IMR-90 (cell line): Measurements from ENCODE around the gene KCNH6. TPM values are rescaled to one million over a fixed set of nuclear protein-coding genes. Genes with fewer than 3 reads are reported as not detected.

Experiments used
- ATAC-seq: fragments of 200-7000 bp; cut with Tn5 transposase; 2 replicates; pipeline ENCODE4 v1.9.1; 2020; ENCODE audit warnings: low read depth, mild to moderate bottlenecking, moderate library complexity
- BruUV-seq: library from RNA; stranded (reverse); fragments of 400-500 nt; replicated peaks from 2 replicates; lab custom pipeline; 2021; lab: Mats Ljungman, UMichigan
- CTCF ChIA-PET: fragments of 300-600 bp; formaldehyde crosslinking; extraction: SDS; loops from one replicate; lab custom pipeline; 2021; ENCODE audit warnings: antibody characterized with exemption; lab: Yijun Ruan, JAX
- POLR2A ChIA-PET: fragments of 300-600 bp; sonication (Branson Sonifier 250); formaldehyde crosslinking; loops from one replicate; lab custom pipeline; 2022; ENCODE audit warnings: antibody characterized with exemption; ENCODE audit not compliant: unreplicated experiment; lab: Charles Lee
- DNase-seq: peaks from one replicate; pipeline ENCODE4 v3.0.0; 2013
- H2AFZ ChIP-seq: replicated peaks from 2 replicates; pipeline ENCODE3; 2013; ENCODE audit warnings: low read length, mild to moderate bottlenecking; ENCODE audit not compliant: poor library complexity
- H2AK5ac ChIP-seq: 2 replicates; pipeline ENCODE4 v1.6.1; 2013; ENCODE audit warnings: low read depth, low read length, inconsistent platforms
- H2AK9ac ChIP-seq: replicated peaks from 2 replicates; pipeline ENCODE3; 2013; ENCODE audit warnings: mild to moderate bottlenecking, low read depth, low read length, moderate library complexity; ENCODE audit not compliant: poor library complexity
- H2BK120ac ChIP-seq: 2 replicates; pipeline ENCODE4 v1.6.1; 2013; ENCODE audit warnings: low read depth, low read length, inconsistent platforms
- H2BK15ac ChIP-seq: 3 replicates; pipeline ENCODE4 v1.6.1; 2013; ENCODE audit warnings: low read depth, low read length, inconsistent platforms
- H2BK20ac ChIP-seq: 2 replicates; pipeline ENCODE4 v1.6.1; 2013; ENCODE audit warnings: low read depth, mild to moderate bottlenecking, inconsistent platforms, low read length, moderate library complexity
- H2BK5ac ChIP-seq: 2 replicates; pipeline ENCODE4 v1.6.1; 2013; ENCODE audit warnings: mild to moderate bottlenecking, low read depth, low read length, inconsistent platforms; ENCODE audit not compliant: poor library complexity, severe bottlenecking
- H3K14ac ChIP-seq: replicated peaks from 2 replicates; pipeline ENCODE4 v1.6.1; 2013; ENCODE audit warnings: low read depth, low read length, inconsistent platforms
- H3K18ac ChIP-seq: 2 replicates; pipeline ENCODE4 v1.6.1; 2013; ENCODE audit warnings: low read depth, low read length, control low read depth
- H3K23ac ChIP-seq: 2 replicates; pipeline ENCODE4 v1.6.1; 2013; ENCODE audit warnings: low read depth, low read length, inconsistent platforms
- H3K27ac ChIP-seq: 2 replicates; pipeline ENCODE4 v1.5.1; 2013; ENCODE audit warnings: mild to moderate bottlenecking, control low read depth, low read length; ENCODE audit not compliant: insufficient read depth
- H3K27me3 ChIP-seq: 2 replicates; pipeline ENCODE4 v1.6.1; 2013; ENCODE audit warnings: low read length; ENCODE audit not compliant: control insufficient read depth, insufficient read depth
- H3K36me3 ChIP-seq: 2 replicates; pipeline ENCODE4 v1.6.1; 2013; ENCODE audit warnings: low read length, mixed read lengths; ENCODE audit not compliant: control insufficient read depth, insufficient read depth
- H3K4ac ChIP-seq: 2 replicates; pipeline ENCODE4 v1.6.1; 2013; ENCODE audit warnings: low read depth, low read length, inconsistent platforms
- H3K4me1 ChIP-seq: 2 replicates; pipeline ENCODE4 v1.6.1; 2013; ENCODE audit warnings: low read length, mixed read lengths; ENCODE audit not compliant: control insufficient read depth, insufficient read depth
- H3K4me2 ChIP-seq: 2 replicates; pipeline ENCODE4 v1.6.1; 2013; ENCODE audit warnings: low read depth, mild to moderate bottlenecking, control low read depth, low read length, moderate library complexity
- H3K4me3 ChIP-seq: 2 replicates; pipeline ENCODE4 v1.5.1; 2013; ENCODE audit warnings: low read depth, mild to moderate bottlenecking, control low read depth, low read length, moderate library complexity; ENCODE audit not compliant: insufficient read depth
- H3K56ac ChIP-seq: 2 replicates; pipeline ENCODE4 v1.6.1; 2013; ENCODE audit warnings: low read length, inconsistent platforms; ENCODE audit not compliant: insufficient read depth; ENCODE audit errors: extremely low read depth
- H3K79me1 ChIP-seq, 2 experiments: 2 replicates each; pipeline ENCODE4 v1.6.1; 2013; ENCODE audit warnings: low read length in 2 of 2, inconsistent platforms in 1 of 2, low read depth in 1 of 2
- H3K9ac ChIP-seq: 2 replicates; pipeline ENCODE4 v1.6.1; 2013; ENCODE audit warnings: low read depth, low read length, control low read depth
- H3K9me1 ChIP-seq: 2 replicates; pipeline ENCODE4 v1.6.1; 2013; ENCODE audit warnings: low read length, inconsistent platforms; ENCODE audit not compliant: insufficient read depth
- H3K9me3 ChIP-seq: 2 replicates; pipeline ENCODE4 v1.6.1; 2013; ENCODE audit warnings: low read length; ENCODE audit not compliant: control insufficient read depth, insufficient read depth
- H4K20me1 ChIP-seq: 2 replicates; pipeline ENCODE4 v1.6.1; 2013; ENCODE audit warnings: low read length, inconsistent platforms; ENCODE audit not compliant: insufficient read depth
- H4K5ac ChIP-seq: 2 replicates; pipeline ENCODE4 v1.6.1; 2013; ENCODE audit warnings: mild to moderate bottlenecking, low read depth, low read length, control low read depth
- H4K8ac ChIP-seq, 2 experiments: 2 replicates each; pipeline ENCODE4 v1.6.1; 2013; ENCODE audit warnings: low read depth in 2 of 2, low read length in 2 of 2, control low read depth in 1 of 2, inconsistent platforms in 1 of 2
- H4K91ac ChIP-seq: 2 replicates; pipeline ENCODE4 v1.6.1; 2013; ENCODE audit warnings: low read depth, low read length, inconsistent platforms; ENCODE audit not compliant: insufficient read depth
- CHD1 ChIP-seq: IDR thresholded peaks from 2 replicates; pipeline ENCODE4 v1.6.1; 2012; ENCODE audit warnings: low read depth, low read length, improper control_type of control experiment
- FOS ChIP-seq: fragments of 150-350 bp; IDR thresholded peaks from 2 replicates; pipeline ENCODE4 v1.6.1; 2016; ENCODE audit warnings: low read depth, low read length
- MAFK ChIP-seq: IDR thresholded peaks from 2 replicates; pipeline ENCODE4 v1.6.1; 2012; ENCODE audit warnings: low read depth, low read length, improper control_type of control experiment
- MAZ ChIP-seq: IDR thresholded peaks from 2 replicates; pipeline ENCODE4 v1.6.1; 2012; ENCODE audit warnings: low read depth, mild to moderate bottlenecking, low read length, improper control_type of control experiment, moderate library complexity, borderline replicate concordance
- MXI1 ChIP-seq: IDR thresholded peaks from 2 replicates; pipeline ENCODE4 v1.6.1; 2012; ENCODE audit warnings: low read depth, mild to moderate bottlenecking, low read length, moderate library complexity, borderline replicate concordance
- NFE2L2 ChIP-seq: fragments of 150-350 bp; IDR thresholded peaks from 2 replicates; pipeline ENCODE4 v1.6.1; 2016; ENCODE audit warnings: low read depth, mild to moderate bottlenecking, low read length
- POLR2A ChIP-seq: IDR thresholded peaks from 2 replicates; pipeline ENCODE4 v1.6.1; 2012; ENCODE audit warnings: mild to moderate bottlenecking, low read depth, low read length
- RAD21 ChIP-seq: IDR thresholded peaks from 2 replicates; pipeline ENCODE4 v1.6.1; 2012; ENCODE audit warnings: low read length, improper control_type of control experiment
- RFX5 ChIP-seq: IDR thresholded peaks from 2 replicates; pipeline ENCODE4 v1.8.0; 2012; ENCODE audit warnings: low read depth, mild to moderate bottlenecking, low read length, moderate library complexity
- SMC3 ChIP-seq: fragments of 150-350 bp; IDR thresholded peaks from 2 replicates; pipeline ENCODE4 v1.6.1; 2016; ENCODE audit warnings: low read depth, mild to moderate bottlenecking, antibody characterized with exemption, low read length, moderate library complexity
- WGBS, 2 experiments: methylation state at CpG; one replicate each; pipeline versions ENCODE4 v1.1.5 to v1.1.7; 2013; ENCODE audit warnings: missing lambda C conversion rate in 2 of 2; ENCODE audit not compliant: insufficient read length in 1 of 2; ENCODE audit errors: extremely low coverage in 2 of 2; 5-methylcytosine and 5-hydroxymethylcytosine counted together
- dilution Hi-C: fragments of 300-500 bp; cut with HindIII; formaldehyde crosslinking; loops from one replicate; pipeline ENCODE4 v1.14.3; 2018; ENCODE audit warnings: low sequenced_read_pairs; ENCODE audit not compliant: unreplicated experiment
- in situ Hi-C: fragments of 300-500 bp; cut with MboI; formaldehyde crosslinking; loops from 3 replicates; pipeline ENCODE4 v1.14.3; 2019; ENCODE audit warnings: low sequenced_read_pairs, inconsistent platforms, mixed read lengths
- intact Hi-C: fragments of 100-400 bp; cut with micrococcal nuclease; formaldehyde crosslinking; loops from 2 replicates; pipeline ENCODE4 v1.10.0; 2022
- polyA plus RNA-seq, 3 experiments: library from polyadenylated mRNA; depleted of rRNA; stranded (reverse); fragments of >200 nt; gene quantifications; 2 replicates each; pipeline ENCODE4 v1.2.3, GENCODE V29; 2012; ENCODE audit warnings: low replicate concordance in 1 of 3
- total RNA-seq: library from RNA; depleted of rRNA; stranded (reverse); fragments of >200 nt; gene quantifications from 2 replicates; pipeline ENCODE4 v1.2.3, GENCODE V29; 2012
- TF ChIP-seq, protein P1 (sequence below): conservative IDR thresholded peaks from 2 replicates; pipeline ENCODE4 v1.5.1; 2012; ENCODE audit warnings: mild to moderate bottlenecking, low read depth, low read length, improper control_type of control experiment
- TF ChIP-seq, protein P2 (sequence below): fragments of 150-350 bp; IDR thresholded peaks from 2 replicates; pipeline ENCODE4 v1.6.1; 2016; ENCODE audit warnings: low read depth, mild to moderate bottlenecking, low read length, moderate library complexity, borderline replicate concordance

Gene KCNH6
- total and polyA plus RNA-seq, 2 of the 4 experiments (the other 2 are of a cell fraction), result 0.17 to 0.18 TPM

DNA sequence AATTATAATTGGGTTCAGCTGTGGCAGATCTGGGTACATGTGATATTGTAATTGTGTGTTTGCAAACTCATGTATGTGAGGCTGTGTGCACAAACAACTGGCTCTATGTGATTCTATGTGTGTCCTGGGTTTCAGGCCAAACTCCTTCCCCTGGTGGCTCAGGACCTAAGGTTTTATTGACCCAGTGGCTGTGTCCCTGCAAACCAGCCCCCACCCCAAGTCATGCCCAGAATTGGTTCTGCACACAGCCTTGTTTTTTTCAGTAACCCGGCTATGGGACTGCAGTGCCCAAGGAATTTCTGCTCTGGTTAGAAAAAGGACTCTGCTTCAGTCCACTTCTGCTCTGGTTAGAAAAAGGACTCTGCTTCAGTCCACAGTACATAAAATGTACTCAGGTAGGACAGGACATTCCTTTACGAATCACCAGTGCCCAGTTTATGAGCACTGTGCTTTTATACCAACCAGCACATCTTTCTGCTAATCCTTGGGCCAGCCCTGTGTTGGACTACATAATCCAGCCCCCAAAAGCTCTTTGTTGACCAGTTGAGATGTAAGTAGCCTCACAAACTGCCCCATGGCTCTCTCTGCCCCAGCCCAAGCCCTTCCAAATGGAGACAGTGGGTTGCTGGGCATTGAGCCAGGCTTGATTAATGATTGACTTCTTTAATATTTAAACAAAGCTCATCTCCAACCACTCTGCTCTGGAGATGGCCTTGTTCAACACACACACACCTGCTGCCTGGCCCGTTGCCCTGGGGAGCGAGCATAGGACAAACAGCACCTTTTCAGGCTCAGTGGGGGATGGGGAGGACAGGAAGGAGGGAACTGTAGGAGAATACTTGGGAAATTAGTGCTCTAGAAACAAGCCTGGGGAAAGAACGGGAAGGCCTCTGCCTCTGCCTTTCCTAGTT lies 2.9 kb upstream of the KCNH6 start:
- H2AFZ ChIP-seq, result no peak overlapping the region
- H3K9ac ChIP-seq, result no peak overlapping the region
- no peak overlapping the region for H4K8ac ChIP-seq
- H3K36me3 ChIP-seq, result no peaks in the 10 kb centered on the region
- H3K4me3 ChIP-seq, result no peak overlapping the region
- H3K4me1 ChIP-seq, result peaks cover 5% of the 10 kb centered on the region
- no peak overlapping the region for H2BK5ac ChIP-seq
- H3K4ac ChIP-seq, result no peak overlapping the region
- no TSS peak for BruUV-seq
- no peak overlapping the region for H2BK15ac ChIP-seq
- no peak overlapping the region for H3K18ac ChIP-seq
- peaks cover 25% of the 10 kb centered on the region for H3K27me3 ChIP-seq
- H2BK20ac ChIP-seq, result no peak overlapping the region
- no peak overlapping the region for H3K56ac ChIP-seq
- H2BK120ac ChIP-seq, result no peak overlapping the region
- H2AK5ac ChIP-seq, result no peak overlapping the region
- no peak overlapping the region for H3K23ac ChIP-seq
- peaks cover 4% of the 10 kb centered on the region; the same call in 1 of the 2 replicates for H3K9me1 ChIP-seq
- no peaks in the 10 kb centered on the region for H3K79me1 ChIP-seq
- dilution Hi-C loops (no loop called here), in situ Hi-C loops (no loop called here), intact Hi-C loops (no loop called here)
- H3K4me2 ChIP-seq, result no peak overlapping the region
- H3K14ac ChIP-seq, result no peak overlapping the region
- no peak for TF ChIP-seq MXI1
- no peak for TF ChIP-seq FOS
- no peak for TF ChIP-seq POLR2A
- TF ChIP-seq, protein P1, sequence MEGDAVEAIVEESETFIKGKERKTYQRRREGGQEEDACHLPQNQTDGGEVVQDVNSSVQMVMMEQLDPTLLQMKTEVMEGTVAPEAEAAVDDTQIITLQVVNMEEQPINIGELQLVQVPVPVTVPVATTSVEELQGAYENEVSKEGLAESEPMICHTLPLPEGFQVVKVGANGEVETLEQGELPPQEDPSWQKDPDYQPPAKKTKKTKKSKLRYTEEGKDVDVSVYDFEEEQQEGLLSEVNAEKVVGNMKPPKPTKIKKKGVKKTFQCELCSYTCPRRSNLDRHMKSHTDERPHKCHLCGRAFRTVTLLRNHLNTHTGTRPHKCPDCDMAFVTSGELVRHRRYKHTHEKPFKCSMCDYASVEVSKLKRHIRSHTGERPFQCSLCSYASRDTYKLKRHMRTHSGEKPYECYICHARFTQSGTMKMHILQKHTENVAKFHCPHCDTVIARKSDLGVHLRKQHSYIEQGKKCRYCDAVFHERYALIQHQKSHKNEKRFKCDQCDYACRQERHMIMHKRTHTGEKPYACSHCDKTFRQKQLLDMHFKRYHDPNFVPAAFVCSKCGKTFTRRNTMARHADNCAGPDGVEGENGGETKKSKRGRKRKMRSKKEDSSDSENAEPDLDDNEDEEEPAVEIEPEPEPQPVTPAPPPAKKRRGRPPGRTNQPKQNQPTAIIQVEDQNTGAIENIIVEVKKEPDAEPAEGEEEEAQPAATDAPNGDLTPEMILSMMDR, result no peak
- no peak for TF ChIP-seq CHD1
- TF ChIP-seq RAD21, result no peak
- TF ChIP-seq NFE2L2, result no peak
- TF ChIP-seq SMC3, result no peak
- TF ChIP-seq, protein P2, sequence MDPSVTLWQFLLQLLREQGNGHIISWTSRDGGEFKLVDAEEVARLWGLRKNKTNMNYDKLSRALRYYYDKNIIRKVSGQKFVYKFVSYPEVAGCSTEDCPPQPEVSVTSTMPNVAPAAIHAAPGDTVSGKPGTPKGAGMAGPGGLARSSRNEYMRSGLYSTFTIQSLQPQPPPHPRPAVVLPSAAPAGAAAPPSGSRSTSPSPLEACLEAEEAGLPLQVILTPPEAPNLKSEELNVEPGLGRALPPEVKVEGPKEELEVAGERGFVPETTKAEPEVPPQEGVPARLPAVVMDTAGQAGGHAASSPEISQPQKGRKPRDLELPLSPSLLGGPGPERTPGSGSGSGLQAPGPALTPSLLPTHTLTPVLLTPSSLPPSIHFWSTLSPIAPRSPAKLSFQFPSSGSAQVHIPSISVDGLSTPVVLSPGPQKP, result no peak
- no peak for TF ChIP-seq MAZ
- TF ChIP-seq RFX5, result no peak
- no peak for TF ChIP-seq MAFK
- no peak for ATAC-seq
- ChIA-PET CTCF (no interaction called here), POLR2A (no interaction called here)
- peaks cover 5% of the 10 kb centered on the region; the same call in 1 of the 2 replicates for H4K20me1 ChIP-seq
- no peak overlapping the region for H3K27ac ChIP-seq
- H4K5ac ChIP-seq, result no peak overlapping the region
- H4K91ac ChIP-seq, result no peak overlapping the region
- no peak overlapping the region for H2AK9ac ChIP-seq
- WGBS, 2 experiments, result 100% methylated on average over 1 of the region's 5 CpGs; no CpG with 5 or more reads in 1 of the 2 experiments
- DNase-seq, result no peak
- no peaks in the 10 kb centered on the region for H3K9me3 ChIP-seq
